IMR-90 (cell line): ENCODE data around the gene HDAC8.

Experiments
- BHLHE40 ChIP-seq: fragments of 150-350 bp; IDR thresholded peaks from 2 replicates; pipeline ENCODE4 v1.6.1; 2016; ENCODE audit warnings: mild to moderate bottlenecking, low read depth, low read length
- CEBPB ChIP-seq: IDR thresholded peaks from 2 replicates; pipeline ENCODE4 v1.6.1; 2012; ENCODE audit warnings: low read depth, low read length, improper control_type of control experiment
- FOS ChIP-seq: fragments of 150-350 bp; IDR thresholded peaks from 2 replicates; pipeline ENCODE4 v1.6.1; 2016; ENCODE audit warnings: low read depth, low read length
- MAFK ChIP-seq: IDR thresholded peaks from 2 replicates; pipeline ENCODE4 v1.6.1; 2012; ENCODE audit warnings: low read depth, low read length, improper control_type of control experiment
- MXI1 ChIP-seq: IDR thresholded peaks from 2 replicates; pipeline ENCODE4 v1.6.1; 2012; ENCODE audit warnings: low read depth, mild to moderate bottlenecking, low read length, moderate library complexity, borderline replicate concordance
- POLR2A ChIP-seq: IDR thresholded peaks from 2 replicates; pipeline ENCODE4 v1.6.1; 2012; ENCODE audit warnings: mild to moderate bottlenecking, low read depth, low read length
- RAD21 ChIP-seq: IDR thresholded peaks from 2 replicates; pipeline ENCODE4 v1.6.1; 2012; ENCODE audit warnings: low read length, improper control_type of control experiment
- TF ChIP-seq, protein P1 (sequence below): conservative IDR thresholded peaks from 2 replicates; pipeline ENCODE4 v1.5.1; 2012; ENCODE audit warnings: mild to moderate bottlenecking, low read depth, low read length, improper control_type of control experiment

DNA sequence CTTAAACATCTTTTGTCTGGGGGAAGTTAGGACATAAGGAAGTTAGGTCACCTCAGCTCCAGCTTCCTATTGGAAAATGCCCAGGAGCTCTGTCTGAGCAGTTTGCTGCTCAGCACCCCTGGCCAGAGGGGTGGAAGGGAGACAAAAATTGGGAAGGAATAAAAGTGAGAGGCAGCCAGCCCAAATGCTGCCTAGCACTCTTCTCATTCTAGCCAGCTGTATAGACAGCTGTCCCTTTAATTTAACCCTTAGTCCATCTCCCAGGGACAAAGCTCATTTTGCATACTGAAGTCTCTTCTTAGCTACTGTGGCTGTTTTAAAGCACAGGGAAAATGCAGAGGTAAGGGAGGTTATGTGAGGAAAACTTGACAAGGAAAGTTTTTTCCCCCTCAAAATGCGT lies 177.4 kb downstream of the HDAC8 start:
- TF ChIP-seq POLR2A (no peak), BHLHE40 (no peak), MXI1 (no peak), CEBPB (no peak), FOS (no peak), RAD21 (no peak), MAFK (no peak)
- TF ChIP-seq, protein P1, sequence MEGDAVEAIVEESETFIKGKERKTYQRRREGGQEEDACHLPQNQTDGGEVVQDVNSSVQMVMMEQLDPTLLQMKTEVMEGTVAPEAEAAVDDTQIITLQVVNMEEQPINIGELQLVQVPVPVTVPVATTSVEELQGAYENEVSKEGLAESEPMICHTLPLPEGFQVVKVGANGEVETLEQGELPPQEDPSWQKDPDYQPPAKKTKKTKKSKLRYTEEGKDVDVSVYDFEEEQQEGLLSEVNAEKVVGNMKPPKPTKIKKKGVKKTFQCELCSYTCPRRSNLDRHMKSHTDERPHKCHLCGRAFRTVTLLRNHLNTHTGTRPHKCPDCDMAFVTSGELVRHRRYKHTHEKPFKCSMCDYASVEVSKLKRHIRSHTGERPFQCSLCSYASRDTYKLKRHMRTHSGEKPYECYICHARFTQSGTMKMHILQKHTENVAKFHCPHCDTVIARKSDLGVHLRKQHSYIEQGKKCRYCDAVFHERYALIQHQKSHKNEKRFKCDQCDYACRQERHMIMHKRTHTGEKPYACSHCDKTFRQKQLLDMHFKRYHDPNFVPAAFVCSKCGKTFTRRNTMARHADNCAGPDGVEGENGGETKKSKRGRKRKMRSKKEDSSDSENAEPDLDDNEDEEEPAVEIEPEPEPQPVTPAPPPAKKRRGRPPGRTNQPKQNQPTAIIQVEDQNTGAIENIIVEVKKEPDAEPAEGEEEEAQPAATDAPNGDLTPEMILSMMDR, result no peak
